Gastroesophageal sphincter (tissue), 3 donors: ENCODE measurements around the gene APLP2.

ENCODE experiments used
- CTCF ChIP-seq, 4 experiments: fragments of 200-600 bp in 2 of 4; fragments of 450-650 bp in 2 of 4; sonication (generic) in 1 of 4; IDR thresholded peaks; one replicate each; pipeline ENCODE4 v1.5.1; 2017 to 2019; ENCODE audit warnings: antibody characterized with exemption in 4 of 4, mild to moderate bottlenecking in 2 of 4, moderate library complexity in 2 of 4
- EP300 ChIP-seq: sonication (generic); formaldehyde crosslinking; IDR thresholded peaks from one replicate; pipeline ENCODE4 v1.6.1; 2017; ENCODE audit warnings: antibody characterized with exemption, mild to moderate bottlenecking
- POLR2A ChIP-seq, 2 donors: fragments of 450-650 bp; IDR thresholded peaks; one replicate each; pipeline ENCODE4 v1.6.1; 2017; ENCODE audit warnings: antibody characterized with exemption in 2 of 2, mild to moderate bottlenecking in 2 of 2, moderate library complexity in 1 of 2
- POLR2AphosphoS5 ChIP-seq: sonication (generic); formaldehyde crosslinking; IDR thresholded peaks from one replicate; pipeline ENCODE4 v1.6.1; 2017; ENCODE audit warnings: antibody characterized with exemption

- TF ChIP-seq CTCF (IDR thresholded peaks at IDR 0.05): no peak
- TF ChIP-seq POLR2AphosphoS5: no peak
- TF ChIP-seq POLR2A (IDR thresholded peaks at IDR 0.05): no peak
- TF ChIP-seq EP300: no peak
Observed at GRCh38 chr11:130177782-130178181, 108.1 kb downstream of the APLP2 start.
